Ishikawa (cell line): ENCODE measurements around the gene DPAGT1.

Experiments
- CEBPB ChIP-seq: IDR thresholded peaks from 2 replicates; pipeline ENCODE4 v1.6.1; 2012
- CREB1 ChIP-seq: IDR thresholded peaks from 2 replicates; pipeline ENCODE4 v1.6.1; 2012; ENCODE audit warnings: low read depth
- EGR1 ChIP-seq: IDR thresholded peaks from 2 replicates; pipeline ENCODE4 v1.6.1; 2012
- EP300 ChIP-seq: IDR thresholded peaks from 2 replicates; pipeline ENCODE4 v1.6.1; 2012; ENCODE audit warnings: borderline replicate concordance
- FOXM1 ChIP-seq: IDR thresholded peaks from 2 replicates; pipeline ENCODE4 v1.6.1; 2012; ENCODE audit warnings: low read depth, borderline replicate concordance
- MAX ChIP-seq: IDR thresholded peaks from 2 replicates; pipeline ENCODE4 v1.6.1; 2012
- NFIC ChIP-seq: IDR thresholded peaks from 2 replicates; pipeline ENCODE4 v1.6.1; 2012
- RAD21 ChIP-seq: IDR thresholded peaks from 2 replicates; pipeline ENCODE4 v1.6.1; 2012; ENCODE audit warnings: low read depth
- REST ChIP-seq: IDR thresholded peaks from 2 replicates; pipeline ENCODE4 v1.6.1; 2012; ENCODE audit warnings: low read depth, mild to moderate bottlenecking
- TAF1 ChIP-seq: IDR thresholded peaks from 2 replicates; pipeline ENCODE4 v1.6.1; 2012; ENCODE audit warnings: low read depth, mild to moderate bottlenecking
- TCF12 ChIP-seq: IDR thresholded peaks from 2 replicates; pipeline ENCODE4 v1.6.1; 2012; ENCODE audit warnings: low read depth
- TEAD4 ChIP-seq: IDR thresholded peaks from 2 replicates; pipeline ENCODE4 v1.6.1; 2012
- USF1 ChIP-seq: IDR thresholded peaks from 2 replicates; pipeline ENCODE4 v1.6.1; 2012
- YY1 ChIP-seq: IDR thresholded peaks from 2 replicates; pipeline ENCODE4 v1.6.1; 2012; ENCODE audit warnings: low read depth
- ZBTB7A ChIP-seq: IDR thresholded peaks from 2 replicates; pipeline ENCODE4 v1.6.1; 2012; ENCODE audit warnings: low read depth

DPAGT1 gene

GRCh38 chr11:119087123-119087522, 14.5 kb downstream of the DPAGT1 start:
- TF ChIP-seq RAD21 (no peak), CREB1 (no peak), USF1 (no peak), EGR1 (no peak), TEAD4 (no peak), REST (no peak), ZBTB7A (no peak), TAF1 (no peak), FOXM1 (no peak), YY1 (no peak), EP300 (no peak), NFIC (no peak), TCF12 (no peak), MAX (no peak), CEBPB (no peak)

- TF ChIP-seq ZBTB7A = no peak
- no peak for TF ChIP-seq TEAD4
- no peak for TF ChIP-seq YY1
- no peak for TF ChIP-seq NFIC
- no peak for TF ChIP-seq CEBPB
These were observed 16.2 kb downstream of the DPAGT1 start for GRCh38 chr11:119085437-119085847.

GRCh38 chr11:119084663-119085436, 16.8 kb downstream of the DPAGT1 start, which contains the start of gene HMBS:
Gene HMBS, plus strand, starts transcription at chr11:119084881. Its CDS starts 153 bp downstream, at chr11:119085034.
- peak; percentile 64; the same call in 1 of the 2 replicates for TF ChIP-seq TCF12
- TF ChIP-seq EP300 = no peak
- peak; percentile 92 for TF ChIP-seq MAX
- TF ChIP-seq FOXM1 = no peak
- TF ChIP-seq RAD21 = no peak
- TF ChIP-seq EGR1 = no peak
- TF ChIP-seq CREB1 = peak; percentile 82
- TF ChIP-seq CEBPB = peak; percentile 90
- TF ChIP-seq YY1 = no peak; the same call in 1 of the 2 replicates
- no peak for TF ChIP-seq NFIC
- TF ChIP-seq ZBTB7A = no peak
- peak; percentile 70 for TF ChIP-seq USF1
- 0 out of 2 replicates have a peak, but pooled peaks have one; percentile 36 for TF ChIP-seq TEAD4
- TF ChIP-seq REST = no peak
- peak; percentile 74 for TF ChIP-seq TAF1

- TF ChIP-seq CREB1 (no peak), EGR1 (no peak), MAX (no peak), TAF1 (no peak)
These were observed 19.9 kb downstream of the DPAGT1 start for GRCh38 chr11:119081682-119082260.

- TF ChIP-seq TEAD4 = no peak
- no peak for TF ChIP-seq TCF12
- TF ChIP-seq USF1 = no peak
- no peak for TF ChIP-seq FOXM1
- no peak for TF ChIP-seq NFIC
- no peak for TF ChIP-seq TAF1
- TF ChIP-seq ZBTB7A = no peak
- no peak for TF ChIP-seq YY1
- TF ChIP-seq REST = no peak
- no peak for TF ChIP-seq RAD21
- TF ChIP-seq CEBPB = no peak
- TF ChIP-seq EP300 = no peak
- TF ChIP-seq EGR1 = no peak
- no peak for TF ChIP-seq CREB1
- no peak for TF ChIP-seq MAX
These were observed 22.8 kb downstream of the DPAGT1 start for GRCh38 chr11:119078675-119079420.
